AG08395 (cell line): ENCODE measurements around the gene ACAA1.

ENCODE experiments used
- DNase-seq: peaks from one replicate; pipeline ENCODE4 v3.0.0; 2012; ENCODE audit warnings: mixed read lengths, low spot score

The ACAA1 gene

DNA sequence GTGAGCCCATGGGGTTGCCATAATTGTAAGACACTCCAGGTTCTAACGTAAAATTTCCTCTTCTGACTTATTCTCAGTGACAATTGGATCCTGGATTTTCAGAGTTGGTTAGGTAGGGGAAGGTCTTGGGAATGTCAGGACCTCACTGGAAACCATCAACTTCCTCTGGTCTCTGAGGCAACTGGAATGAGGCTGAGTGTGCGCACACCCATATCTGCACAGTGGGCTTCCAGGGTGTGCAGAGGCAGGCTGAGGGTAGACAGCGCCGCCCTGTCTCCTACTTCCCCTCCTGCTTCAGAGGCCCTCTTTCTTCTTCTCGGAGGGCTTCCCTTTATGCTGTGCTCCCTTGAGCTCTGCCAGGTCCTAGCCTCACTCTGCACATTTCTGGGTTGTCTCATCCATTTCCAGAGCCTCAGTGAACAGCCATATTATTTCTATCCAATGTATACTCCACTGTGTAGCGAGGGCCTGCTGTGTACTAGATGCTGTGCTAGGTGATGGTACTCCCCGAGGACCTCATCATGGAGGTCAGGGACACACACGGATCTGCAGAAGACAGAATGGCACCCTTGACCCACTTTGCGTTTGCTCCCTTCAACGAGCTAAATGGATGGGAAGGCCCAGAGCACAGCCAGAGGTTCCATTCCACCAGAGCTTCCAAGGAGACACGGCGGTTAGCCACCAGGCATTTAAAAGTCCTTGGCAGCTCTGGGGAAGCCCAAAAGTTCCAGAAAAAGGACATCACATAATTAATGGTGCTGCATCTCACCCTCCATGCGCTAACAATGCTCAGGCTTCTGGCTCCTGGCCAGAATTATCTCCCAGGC is 18.3 kb downstream of the ACAA1 start:
- no peak for DNase-seq

DNA sequence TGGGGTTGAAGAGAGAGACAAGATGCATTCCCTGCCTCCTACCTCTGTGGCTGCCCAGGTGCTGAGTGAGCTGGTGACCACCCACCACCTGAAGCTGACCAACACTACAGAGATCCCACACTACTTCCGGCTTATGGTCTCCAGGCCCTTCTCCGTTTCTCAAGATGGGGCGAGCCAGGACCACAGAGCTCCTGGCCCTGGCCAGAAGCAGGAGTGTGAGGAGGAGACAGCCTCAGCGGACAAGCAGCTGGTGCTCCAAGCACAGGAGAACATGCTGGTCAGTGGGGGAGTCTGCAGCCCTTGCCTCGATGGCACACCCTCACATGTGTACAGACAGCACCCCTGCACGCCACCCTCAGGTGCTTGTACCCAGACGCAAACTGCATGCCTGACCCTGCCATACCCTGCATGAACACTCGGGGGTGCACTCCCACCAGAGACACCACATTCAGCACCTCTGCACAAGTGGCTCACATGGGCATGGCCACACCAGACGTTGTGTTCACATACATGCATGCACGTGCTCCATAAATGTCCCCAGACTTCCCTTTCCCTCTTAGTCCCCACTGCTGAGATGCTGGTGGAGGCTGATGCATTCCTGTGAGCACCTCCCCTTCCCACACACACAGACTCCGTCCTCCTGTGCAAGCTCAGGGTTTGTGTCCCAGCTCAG is 19.0 kb downstream of the ACAA1 start:
- peak; percentile 81 for DNase-seq

DNA sequence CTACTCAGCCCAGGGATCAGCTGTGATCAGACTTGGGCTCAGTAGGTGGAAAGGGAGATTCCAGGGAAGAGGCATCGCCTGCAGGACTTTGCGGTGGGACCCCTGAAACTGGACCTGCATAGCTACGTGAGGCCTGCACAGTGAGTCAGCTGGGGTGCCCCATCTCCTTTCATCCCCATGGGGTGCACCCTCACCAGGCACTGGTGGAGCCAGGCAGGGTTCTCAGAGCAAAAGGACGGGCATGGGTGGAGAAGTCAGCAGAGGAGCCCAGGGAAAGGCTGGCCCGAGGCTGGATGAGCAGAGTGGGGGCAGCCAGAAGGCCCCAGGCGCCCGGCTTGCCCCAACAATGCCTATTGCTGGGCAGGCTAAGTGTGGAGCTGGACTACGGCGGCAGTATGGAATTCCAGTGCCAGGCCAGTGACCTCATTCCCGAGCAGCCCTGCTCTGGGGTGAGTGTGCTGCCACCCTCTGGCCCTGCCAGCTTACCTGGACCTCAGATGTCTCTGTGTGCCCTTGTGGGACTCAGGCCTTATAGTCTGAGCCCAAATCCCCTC is 19.7 kb downstream of the ACAA1 start:
- no peak for DNase-seq

GRCh38 chr3:38116471-38117162 is 20.3 kb downstream of the ACAA1 start:
- DNase-seq: no peak

DNA sequence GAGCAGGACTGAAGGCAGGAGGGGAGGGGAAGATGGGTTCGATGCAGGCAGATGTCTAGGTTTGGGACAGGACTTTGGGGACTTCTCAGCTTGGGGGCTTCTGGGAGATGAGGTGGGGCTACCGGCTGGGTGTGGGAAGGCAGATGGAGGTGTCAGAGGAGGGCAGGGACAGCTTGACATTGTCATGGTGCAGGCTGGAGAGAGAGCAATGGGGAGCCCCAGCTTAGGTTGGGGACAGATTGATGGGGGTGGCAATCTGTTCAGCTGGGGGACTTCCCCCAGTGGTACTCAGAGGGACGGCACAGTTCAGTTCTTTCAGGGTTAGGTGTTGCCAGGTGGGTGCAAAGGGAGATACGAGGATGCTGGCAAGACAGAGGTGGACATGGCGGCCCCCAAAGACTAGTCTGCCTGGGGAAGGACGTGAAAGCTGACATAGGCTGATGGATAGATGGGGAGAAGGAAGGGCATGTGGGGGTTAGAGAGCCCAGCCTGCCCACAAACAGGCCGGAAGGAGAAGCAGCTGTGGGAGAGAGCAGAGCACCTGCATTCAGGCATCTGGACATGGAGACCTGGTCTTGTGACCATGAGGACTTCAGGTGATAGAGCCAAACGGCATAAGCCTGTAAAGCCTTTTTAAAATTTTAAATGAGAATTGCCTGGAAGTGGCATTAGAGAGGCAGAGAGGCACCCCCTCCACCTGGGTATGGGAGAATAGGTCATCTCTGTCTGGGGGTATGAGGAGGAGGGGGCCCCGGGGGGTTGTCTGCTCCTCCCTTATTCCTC is 21.1 kb downstream of the ACAA1 start:
- DNase-seq: no peak

- DNase-seq: no peak
Measured at GRCh38 chr3:38114875-38115644, 21.9 kb downstream of the ACAA1 start.

- no peak for DNase-seq
Measured at GRCh38 chr3:38114052-38114874, 22.7 kb downstream of the ACAA1 start.

- DNase-seq: no peak
Measured at GRCh38 chr3:38112378-38112761, 24.6 kb downstream of the ACAA1 start.

- no peak for DNase-seq
Measured at GRCh38 chr3:38111696-38112377, 25.1 kb downstream of the ACAA1 start.

- no peak for DNase-seq
Measured at GRCh38 chr3:38111201-38111600, 25.7 kb downstream of the ACAA1 start.

- no peak for DNase-seq
Measured at GRCh38 chr3:38110314-38111050, 26.4 kb downstream of the ACAA1 start.

GRCh38 chr3:38109580-38110313 is 27.2 kb downstream of the ACAA1 start:
- DNase-seq: no peak

- no peak for DNase-seq
Measured at GRCh38 chr3:38108649-38109579, 28.0 kb downstream of the ACAA1 start.

- no peak for DNase-seq
Measured at GRCh38 chr3:38107911-38108648, 28.8 kb downstream of the ACAA1 start.

DNA sequence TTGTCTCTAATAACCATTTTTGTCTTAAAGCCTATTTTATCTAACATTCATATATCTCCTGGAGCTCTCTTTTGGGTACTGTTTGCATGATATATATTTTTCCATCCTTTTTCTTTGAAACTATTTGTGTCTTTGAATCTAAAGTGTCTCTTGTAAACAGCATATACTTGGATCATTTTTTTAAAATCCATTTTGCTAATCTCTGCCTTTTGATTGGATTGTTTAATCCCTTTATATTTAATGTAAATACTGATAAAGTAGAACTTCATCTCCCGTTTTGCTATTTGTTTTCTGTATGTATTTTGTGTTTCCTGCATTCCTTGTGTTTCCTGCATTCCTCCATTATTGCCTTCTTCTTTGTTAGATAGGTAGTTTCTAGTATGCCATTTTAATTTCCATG is 31.4 kb downstream of the ACAA1 start:
- no peak for DNase-seq

DNA sequence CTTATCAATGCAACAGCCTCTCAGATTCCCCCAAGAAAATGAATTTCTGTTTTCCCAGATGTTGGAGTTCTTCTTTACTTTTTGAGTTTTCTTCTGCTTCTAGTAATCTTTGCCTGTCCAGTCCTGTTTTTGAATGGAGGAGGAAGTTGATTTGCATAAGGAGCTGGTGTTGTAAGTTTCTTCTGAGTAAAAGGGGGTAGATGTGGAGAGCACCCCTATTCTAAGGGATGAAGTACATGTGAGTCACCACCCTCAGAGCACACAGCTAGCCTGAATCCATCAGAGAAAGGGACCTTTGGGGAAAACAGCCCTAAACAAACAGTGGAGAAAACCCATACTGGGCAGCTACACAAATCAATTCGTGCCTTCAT is 34.5 kb downstream of the ACAA1 start:
- DNase-seq: no peak
